HepG2 (cell line): Measurements from ENCODE around the gene DDIT4. TPM values are rescaled to one million over a fixed set of nuclear protein-coding genes. Genes with fewer than 3 reads are reported as not detected.

ENCODE experiments used
- ATF7 ChIP-seq, 2 experiments: fragments of 450-650 bp in 1 of 2; sonication (generic) in 1 of 2; formaldehyde crosslinking in 1 of 2; IDR thresholded peaks; 2 replicates each; pipeline versions ENCODE4 v1.4.0 to v1.6.1; 2016 to 2020; ENCODE audit warnings: antibody characterized with exemption in 1 of 2, mild to moderate bottlenecking in 1 of 2, missing genetic modification reagents in 1 of 2
- BCL6 ChIP-seq: IDR thresholded peaks from 2 replicates; pipeline ENCODE4 v1.6.1; 2016; ENCODE audit warnings: missing genetic modification reagents, missing compliant biosample characterization
- CC2D1A ChIP-seq: sonication (generic); formaldehyde crosslinking; IDR thresholded peaks from 2 replicates; pipeline ENCODE4 v1.8.1; 2023; ENCODE audit warnings: mild to moderate bottlenecking, missing genetic modification reagents
- ESRRA ChIP-seq: sonication (generic); formaldehyde crosslinking; IDR thresholded peaks from 2 replicates; pipeline ENCODE4 v1.5.1; 2020; ENCODE audit warnings: mild to moderate bottlenecking, low read depth, missing genetic modification reagents
- FOXK1 ChIP-seq: sonication (generic); formaldehyde crosslinking; IDR thresholded peaks from 2 replicates; pipeline ENCODE4 v1.4.0; 2020; ENCODE audit warnings: low read depth, missing genetic modification reagents, borderline replicate concordance
- GTF3A ChIP-seq: sonication (generic); formaldehyde crosslinking; conservative IDR thresholded peaks from 2 replicates; pipeline ENCODE4 v1.4.0; 2020; ENCODE audit warnings: mild to moderate bottlenecking, missing genetic modification reagents
- KDM3A ChIP-seq: IDR thresholded peaks from 2 replicates; pipeline ENCODE4 v1.6.1; 2018; ENCODE audit warnings: low read depth, missing compliant biosample characterization
- NR1H2 ChIP-seq: sonication (generic); formaldehyde crosslinking; IDR thresholded peaks from 2 replicates; pipeline ENCODE4 v1.8.1; 2022; ENCODE audit warnings: low read depth, missing genetic modification reagents, borderline replicate concordance
- PAWR ChIP-seq: sonication (generic); formaldehyde crosslinking; IDR thresholded peaks from 2 replicates; pipeline ENCODE4 v1.4.0; 2020; ENCODE audit warnings: missing genetic modification reagents, mild to moderate bottlenecking, borderline replicate concordance
- RAD21 ChIP-seq: fragments of 450-650 bp; formaldehyde crosslinking; IDR thresholded peaks from 2 replicates; pipeline ENCODE4 v1.5.0; 2020; ENCODE audit warnings: mild to moderate bottlenecking
- SIX4 ChIP-seq: sonication (generic); formaldehyde crosslinking; IDR thresholded peaks from 2 replicates; pipeline ENCODE4 v1.4.0; 2020; ENCODE audit warnings: missing genetic modification reagents
- TBP ChIP-seq: sonication (generic); formaldehyde crosslinking; IDR thresholded peaks from 2 replicates; pipeline ENCODE4 v1.5.0; 2020; ENCODE audit warnings: missing genetic modification reagents
- TCF7 ChIP-seq: sonication (generic); IDR thresholded peaks from 2 replicates; pipeline ENCODE4 v1.6.1; 2016; ENCODE audit warnings: antibody characterized with exemption, low read depth
- ZNF337 ChIP-seq: sonication (generic); formaldehyde crosslinking; IDR thresholded peaks from 2 replicates; pipeline ENCODE4 v1.5.1; 2020; ENCODE audit warnings: missing genetic modification reagents, low read depth, mild to moderate bottlenecking, borderline replicate concordance
- ZNF747 ChIP-seq: sonication (generic); formaldehyde crosslinking; IDR thresholded peaks from 2 replicates; pipeline ENCODE4 v1.8.1; 2023; ENCODE audit warnings: missing genetic modification reagents, mild to moderate bottlenecking, borderline replicate concordance
- ZNF772 ChIP-seq: sonication (generic); formaldehyde crosslinking; IDR thresholded peaks from 2 replicates; pipeline ENCODE4 v1.5.0; 2020; ENCODE audit warnings: mild to moderate bottlenecking, missing genetic modification reagents
- ZNF891 ChIP-seq: sonication (generic); formaldehyde crosslinking; IDR thresholded peaks from 2 replicates; pipeline ENCODE4 v1.5.0; 2020; ENCODE audit warnings: mild to moderate bottlenecking, missing genetic modification reagents
- polyA plus RNA-seq, 8 experiments: library from polyadenylated mRNA; depleted of rRNA in 3 of 8; stranded (reverse) in 7 of 8; unstranded in 1 of 8; fragments of >200 nt; fragmentation: Illumina TruSeq in 4 of 8; extraction: Trizol in 4 of 8; gene quantifications; 2 replicates each; pipeline versions ENCODE4 v1.2.1 to v1.2.3, GENCODE V29; 2011 to 2016; ENCODE audit warnings: low read depth in 4 of 8, missing spikeins in 1 of 8, mixed read lengths in 1 of 8; ENCODE audit not compliant: insufficient read depth in 1 of 8
- total RNA-seq, 5 experiments: library from RNA; depleted of rRNA; stranded (reverse); fragments of >200 nt; fragmentation: Illumina TruSeq; extraction: Trizol; gene quantifications; 2 replicates each; pipeline ENCODE4 v1.2.3, GENCODE V29; 2016; ENCODE audit warnings: low read depth in 1 of 5
- TF ChIP-seq, protein P1 (sequence below): sonication (generic); formaldehyde crosslinking; IDR thresholded peaks from 2 replicates; pipeline ENCODE4 v1.4.0; 2020; ENCODE audit warnings: mild to moderate bottlenecking, missing genetic modification reagents
- TF ChIP-seq, protein P2 (sequence below): sonication (generic); formaldehyde crosslinking; conservative IDR thresholded peaks from 2 replicates; pipeline ENCODE4 v1.8.1; 2023; ENCODE audit warnings: missing genetic modification reagents
- TF ChIP-seq, protein P3 (sequence below): IDR thresholded peaks from 2 replicates; pipeline ENCODE4 v1.6.1; 2018; ENCODE audit warnings: missing genetic modification reagents, mild to moderate bottlenecking, missing compliant biosample characterization
- TF ChIP-seq, protein P4 (sequence below), 2 experiments: fragments of 450-650 bp in 1 of 2; sonication (generic) in 1 of 2; formaldehyde crosslinking; IDR thresholded peaks; 2 replicates each; pipeline versions ENCODE4 v1.5.0 to v1.8.0; 2020 to 2022; ENCODE audit warnings: mild to moderate bottlenecking in 1 of 2, missing genetic modification reagents in 1 of 2

The DDIT4 gene
- total and polyA plus RNA-seq, 2 of the 13 experiments (the other 11 are each of a cell fraction or from before 2014, with no cell fraction given) = 35.6 to 40.7 TPM

DNA sequence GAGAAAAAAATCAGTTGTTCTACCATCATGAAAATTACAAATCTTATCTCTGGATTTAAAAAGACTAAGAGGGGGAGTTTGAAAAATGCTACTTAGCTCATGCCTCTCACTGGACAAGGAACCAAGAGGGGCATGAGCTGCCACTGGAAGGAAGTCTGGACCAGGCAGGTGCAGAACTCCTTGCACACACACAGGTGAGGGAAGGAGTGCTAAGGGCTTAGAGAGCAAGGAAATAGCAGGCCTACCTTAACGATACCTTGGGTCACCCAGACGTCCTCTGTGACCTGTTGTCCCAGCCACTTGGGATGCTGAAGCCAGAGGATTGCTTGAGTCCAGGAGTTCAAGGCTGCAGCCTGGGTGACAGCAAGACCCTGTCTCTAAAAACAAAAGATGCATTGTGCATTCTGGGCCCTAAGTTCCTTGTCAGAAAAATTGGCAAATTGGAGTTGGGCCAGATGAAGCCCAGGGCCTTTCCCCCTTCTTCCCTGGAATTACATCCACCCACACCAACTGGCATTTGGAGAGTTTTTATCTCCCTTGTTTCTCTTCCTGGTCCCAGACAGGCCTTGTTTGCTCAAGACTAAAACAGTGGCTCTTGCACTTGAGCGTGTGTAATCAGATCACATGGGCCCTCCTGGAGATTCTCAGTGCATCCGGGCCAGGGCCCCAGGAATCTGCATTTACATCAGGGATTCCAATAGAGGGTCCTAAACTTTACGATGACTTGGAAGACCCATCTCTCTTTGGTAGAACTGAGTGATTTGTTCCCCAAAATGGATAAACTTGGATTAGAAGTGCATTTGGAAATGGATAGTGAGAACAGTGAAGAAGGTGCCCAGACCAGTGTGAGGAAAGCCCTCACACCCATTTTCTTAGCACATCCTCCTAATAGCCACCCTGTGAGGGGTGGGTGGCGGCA, 3.0 kb downstream of the DDIT4 start (continued):
- TF ChIP-seq GTF3A (CRISPR knock-in tag) (no peak; the same call in 1 of the 2 replicates), ZNF337 (CRISPR knock-in tag) (peak; percentile 64; the same call in 1 of the 2 replicates), ATF7 (IDR thresholded peaks at IDR 0.05) (no peak), ATF7 (CRISPR knock-in tag; IDR thresholded peaks at IDR 0.05) (no peak), KDM3A (CRISPR knock-in tag) (peak; percentile 63; the same call in 1 of the 2 replicates), SIX4 (CRISPR knock-in tag) (no peak; the same call in 1 of the 2 replicates), ZNF747 (CRISPR knock-in tag) (no peak), CC2D1A (no peak), ZNF772 (CRISPR knock-in tag) (no peak), BCL6 (CRISPR knock-in tag) (peak; percentile 52), RAD21 (CRISPR knock-in tag) (no peak), FOXK1 (CRISPR knock-in tag) (no peak; the same call in 1 of the 2 replicates), PAWR (CRISPR knock-in tag) (0 out of 2 replicates have a peak, but pooled peaks have one; percentile 70), ESRRA (CRISPR knock-in tag) (peak; percentile 94), TCF7 (no peak), ZNF891 (0 out of 2 replicates have a peak, but pooled peaks have one; percentile 13), NR1H2 (CRISPR knock-in tag) (no peak), TBP (CRISPR knock-in tag) (no peak)
- TF ChIP-seq, protein P1, sequence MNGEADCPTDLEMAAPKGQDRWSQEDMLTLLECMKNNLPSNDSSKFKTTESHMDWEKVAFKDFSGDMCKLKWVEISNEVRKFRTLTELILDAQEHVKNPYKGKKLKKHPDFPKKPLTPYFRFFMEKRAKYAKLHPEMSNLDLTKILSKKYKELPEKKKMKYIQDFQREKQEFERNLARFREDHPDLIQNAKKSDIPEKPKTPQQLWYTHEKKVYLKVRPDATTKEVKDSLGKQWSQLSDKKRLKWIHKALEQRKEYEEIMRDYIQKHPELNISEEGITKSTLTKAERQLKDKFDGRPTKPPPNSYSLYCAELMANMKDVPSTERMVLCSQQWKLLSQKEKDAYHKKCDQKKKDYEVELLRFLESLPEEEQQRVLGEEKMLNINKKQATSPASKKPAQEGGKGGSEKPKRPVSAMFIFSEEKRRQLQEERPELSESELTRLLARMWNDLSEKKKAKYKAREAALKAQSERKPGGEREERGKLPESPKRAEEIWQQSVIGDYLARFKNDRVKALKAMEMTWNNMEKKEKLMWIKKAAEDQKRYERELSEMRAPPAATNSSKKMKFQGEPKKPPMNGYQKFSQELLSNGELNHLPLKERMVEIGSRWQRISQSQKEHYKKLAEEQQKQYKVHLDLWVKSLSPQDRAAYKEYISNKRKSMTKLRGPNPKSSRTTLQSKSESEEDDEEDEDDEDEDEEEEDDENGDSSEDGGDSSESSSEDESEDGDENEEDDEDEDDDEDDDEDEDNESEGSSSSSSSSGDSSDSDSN (CRISPR knock-in tag) = no peak
- TF ChIP-seq, protein P2, sequence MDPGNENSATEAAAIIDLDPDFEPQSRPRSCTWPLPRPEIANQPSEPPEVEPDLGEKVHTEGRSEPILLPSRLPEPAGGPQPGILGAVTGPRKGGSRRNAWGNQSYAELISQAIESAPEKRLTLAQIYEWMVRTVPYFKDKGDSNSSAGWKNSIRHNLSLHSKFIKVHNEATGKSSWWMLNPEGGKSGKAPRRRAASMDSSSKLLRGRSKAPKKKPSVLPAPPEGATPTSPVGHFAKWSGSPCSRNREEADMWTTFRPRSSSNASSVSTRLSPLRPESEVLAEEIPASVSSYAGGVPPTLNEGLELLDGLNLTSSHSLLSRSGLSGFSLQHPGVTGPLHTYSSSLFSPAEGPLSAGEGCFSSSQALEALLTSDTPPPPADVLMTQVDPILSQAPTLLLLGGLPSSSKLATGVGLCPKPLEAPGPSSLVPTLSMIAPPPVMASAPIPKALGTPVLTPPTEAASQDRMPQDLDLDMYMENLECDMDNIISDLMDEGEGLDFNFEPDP = no peak
- TF ChIP-seq, protein P3, sequence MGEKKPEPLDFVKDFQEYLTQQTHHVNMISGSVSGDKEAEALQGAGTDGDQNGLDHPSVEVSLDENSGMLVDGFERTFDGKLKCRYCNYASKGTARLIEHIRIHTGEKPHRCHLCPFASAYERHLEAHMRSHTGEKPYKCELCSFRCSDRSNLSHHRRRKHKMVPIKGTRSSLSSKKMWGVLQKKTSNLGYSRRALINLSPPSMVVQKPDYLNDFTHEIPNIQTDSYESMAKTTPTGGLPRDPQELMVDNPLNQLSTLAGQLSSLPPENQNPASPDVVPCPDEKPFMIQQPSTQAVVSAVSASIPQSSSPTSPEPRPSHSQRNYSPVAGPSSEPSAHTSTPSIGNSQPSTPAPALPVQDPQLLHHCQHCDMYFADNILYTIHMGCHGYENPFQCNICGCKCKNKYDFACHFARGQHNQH (CRISPR knock-in tag) = peak; percentile 70
- TF ChIP-seq, protein P4, sequence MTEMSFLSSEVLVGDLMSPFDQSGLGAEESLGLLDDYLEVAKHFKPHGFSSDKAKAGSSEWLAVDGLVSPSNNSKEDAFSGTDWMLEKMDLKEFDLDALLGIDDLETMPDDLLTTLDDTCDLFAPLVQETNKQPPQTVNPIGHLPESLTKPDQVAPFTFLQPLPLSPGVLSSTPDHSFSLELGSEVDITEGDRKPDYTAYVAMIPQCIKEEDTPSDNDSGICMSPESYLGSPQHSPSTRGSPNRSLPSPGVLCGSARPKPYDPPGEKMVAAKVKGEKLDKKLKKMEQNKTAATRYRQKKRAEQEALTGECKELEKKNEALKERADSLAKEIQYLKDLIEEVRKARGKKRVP (CRISPR knock-in tag; IDR thresholded peaks at IDR 0.05) = peak in 1 of 2 experiments; percentile 79; a peak in 2 of 4 replicates
